ENCODE results near the gene MUC5B.

DNA sequence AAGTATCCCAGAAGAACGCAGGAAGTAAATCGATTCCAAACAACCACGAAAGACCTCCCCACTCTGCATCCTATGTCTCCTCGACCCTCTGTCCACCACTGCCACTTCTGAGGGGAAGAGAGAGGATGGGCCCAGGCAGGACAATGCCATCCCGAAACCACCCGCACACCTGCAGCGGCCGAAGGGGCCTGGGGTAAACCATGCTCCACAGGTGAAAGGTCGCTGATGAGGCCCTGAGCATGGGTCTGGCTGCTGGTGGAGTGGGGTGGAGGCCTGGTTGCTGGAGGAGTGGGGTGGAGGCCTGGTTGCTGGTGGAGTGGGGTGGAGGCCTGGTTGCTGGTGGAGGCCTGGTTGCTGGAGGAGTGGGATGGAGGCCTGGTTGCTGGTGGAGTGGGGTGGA is 73.4 kb downstream of the MUC5B start:
- TF ChIP-seq POLR2A (IDR thresholded peaks at IDR 0.05; ENCODE audit: low read depth, low read length) (no peak), POLR2AphosphoS5 (IDR thresholded peaks at IDR 0.05; ENCODE audit: low read depth, low read length) (no peak), TAF1 (IDR thresholded peaks at IDR 0.05; ENCODE audit: low read depth, low read length) (no peak), PAX5 (IDR thresholded peaks at IDR 0.05; ENCODE audit: insufficient read depth, low read length, severe bottlenecking) (no peak), SPI1 (IDR thresholded peaks at IDR 0.05; ENCODE audit: low read depth, low read length) (no peak)
